Esophagus squamous epithelium (tissue), 5 donors: Measurements from ENCODE around the gene CRELD2. TPM values are rescaled to one million over a fixed set of nuclear protein-coding genes. Genes with fewer than 3 reads are reported as not detected.

Experiments used
- DNase-seq: peaks from one replicate; lab custom pipeline; 2025; lab: John Stamatoyannopoulos, UW
- H3K27ac ChIP-seq, 4 donors: fragments of 200-600 bp; sonication (generic); one replicate each; pipeline ENCODE4 v1.5.1; 2016 to 2019; ENCODE audit warnings: mild to moderate bottlenecking in 1 of 4
- H3K27me3 ChIP-seq, 4 donors: fragments of 200-600 bp; sonication (generic); 1 replicate in 3 of 4; 2 replicates in 1 of 4; pipeline versions ENCODE4 v1.5.1 to v1.6.0; 2017 to 2021; ENCODE audit warnings: antibody characterized with exemption in 1 of 4
- H3K36me3 ChIP-seq, 3 donors: fragments of 200-600 bp; sonication (generic); one replicate each; pipeline ENCODE4 v1.5.1; 2016 to 2019
- H3K4me1 ChIP-seq, 3 donors: fragments of 200-600 bp; sonication (generic); one replicate each; pipeline ENCODE4 v1.5.1; 2017 to 2019
- H3K4me3 ChIP-seq, 4 donors: fragments of 200-600 bp; sonication (generic); 1 replicate in 3 of 4; 2 replicates in 1 of 4; pipeline ENCODE4 v1.5.1; 2016 to 2019; ENCODE audit warnings: mild to moderate bottlenecking in 2 of 4, moderate library complexity in 1 of 4
- H3K9me3 ChIP-seq, 3 donors: fragments of 200-600 bp; sonication (generic); one replicate each; pipeline ENCODE4 v1.5.1; 2016 to 2019
- POLR2A ChIP-seq, 4 donors: fragments of 450-650 bp; IDR thresholded peaks; one replicate each; pipeline ENCODE4 v1.6.1; 2017; ENCODE audit warnings: antibody characterized with exemption in 4 of 4, mild to moderate bottlenecking in 4 of 4, moderate library complexity in 3 of 4
- WGBS, 2 donors: methylation state at CpG; one replicate each; pipeline ENCODE4 v1.1.5; 2018; 5-methylcytosine and 5-hydroxymethylcytosine counted together
- intact Hi-C: fragments of 100-400 bp; cut with DNase I; formaldehyde crosslinking; loops from one replicate; pipeline ENCODE4 v1.15.0; 2022
- total RNA-seq, 4 donors: library from RNA; depleted of rRNA; stranded (reverse); fragments of >200 nt; gene quantifications; one replicate each; pipeline ENCODE4 v1.1.0, GENCODE V29; 2016
- TF ChIP-seq, protein P1 (sequence below), 6 experiments: fragments of 450-650 bp in 4 of 6; fragments of 200-600 bp in 2 of 6; sonication (generic) in 2 of 6; IDR thresholded peaks; one replicate each; pipeline ENCODE4 v1.5.1; 2016 to 2019; ENCODE audit warnings: antibody characterized with exemption in 6 of 6, mild to moderate bottlenecking in 4 of 6, moderate library complexity in 4 of 6
- donor health status: DM: yes; HTN: yes; CAD: no.

CRELD2 gene
- total RNA-seq, 4 donors from 2014 or later, result 22.7 to 45.7 (median 35.5) TPM

DNA sequence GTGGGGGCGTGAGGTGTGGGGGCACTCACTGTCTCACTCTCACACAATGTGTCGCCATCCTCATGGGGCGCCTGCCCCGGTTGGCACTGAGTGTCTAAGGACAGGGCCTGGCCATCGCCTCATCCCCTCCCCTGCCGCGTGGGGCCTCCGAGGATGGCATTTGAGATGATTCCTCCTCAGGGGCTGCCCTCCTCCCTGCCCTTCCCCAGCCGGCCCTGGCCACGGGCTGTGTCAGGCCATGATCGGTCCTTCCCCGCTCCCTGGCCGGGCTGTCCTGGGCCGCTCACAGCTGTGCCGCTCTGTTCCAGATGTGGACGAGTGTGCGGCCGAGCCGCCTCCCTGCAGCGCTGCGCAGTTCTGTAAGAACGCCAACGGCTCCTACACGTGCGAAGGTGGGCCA lies 4.5 kb downstream of the CRELD2 start:
- Histone ChIP-seq H3K27me3 (no peaks in the 10 kb centered on the region), H3K27ac (no peak overlapping the region), H3K4me1 (peaks cover 8 to 21% (median 11%) of the 10 kb centered on the region in 3 donors), H3K36me3 (peaks cover 0 to 55% (median 0%) of the 10 kb centered on the region in 3 donors), H3K9me3 (no peaks in the 10 kb centered on the region), H3K4me3 (no peak overlapping the region)
- DNase-seq, result no peak
- TF ChIP-seq, protein P1, sequence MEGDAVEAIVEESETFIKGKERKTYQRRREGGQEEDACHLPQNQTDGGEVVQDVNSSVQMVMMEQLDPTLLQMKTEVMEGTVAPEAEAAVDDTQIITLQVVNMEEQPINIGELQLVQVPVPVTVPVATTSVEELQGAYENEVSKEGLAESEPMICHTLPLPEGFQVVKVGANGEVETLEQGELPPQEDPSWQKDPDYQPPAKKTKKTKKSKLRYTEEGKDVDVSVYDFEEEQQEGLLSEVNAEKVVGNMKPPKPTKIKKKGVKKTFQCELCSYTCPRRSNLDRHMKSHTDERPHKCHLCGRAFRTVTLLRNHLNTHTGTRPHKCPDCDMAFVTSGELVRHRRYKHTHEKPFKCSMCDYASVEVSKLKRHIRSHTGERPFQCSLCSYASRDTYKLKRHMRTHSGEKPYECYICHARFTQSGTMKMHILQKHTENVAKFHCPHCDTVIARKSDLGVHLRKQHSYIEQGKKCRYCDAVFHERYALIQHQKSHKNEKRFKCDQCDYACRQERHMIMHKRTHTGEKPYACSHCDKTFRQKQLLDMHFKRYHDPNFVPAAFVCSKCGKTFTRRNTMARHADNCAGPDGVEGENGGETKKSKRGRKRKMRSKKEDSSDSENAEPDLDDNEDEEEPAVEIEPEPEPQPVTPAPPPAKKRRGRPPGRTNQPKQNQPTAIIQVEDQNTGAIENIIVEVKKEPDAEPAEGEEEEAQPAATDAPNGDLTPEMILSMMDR (IDR thresholded peaks at IDR 0.05), result no peak
- TF ChIP-seq POLR2A (IDR thresholded peaks at IDR 0.05), result no peak
- WGBS, 2 donors, result 83 to 86% methylated on average over 6 to 12 of the region's 25 CpGs
- intact Hi-C loops, result loop anchor here (10.0 kb wide), 2 partner anchors 158 to 292 kb away; no protein-coding TSS in a partner anchor

DNA sequence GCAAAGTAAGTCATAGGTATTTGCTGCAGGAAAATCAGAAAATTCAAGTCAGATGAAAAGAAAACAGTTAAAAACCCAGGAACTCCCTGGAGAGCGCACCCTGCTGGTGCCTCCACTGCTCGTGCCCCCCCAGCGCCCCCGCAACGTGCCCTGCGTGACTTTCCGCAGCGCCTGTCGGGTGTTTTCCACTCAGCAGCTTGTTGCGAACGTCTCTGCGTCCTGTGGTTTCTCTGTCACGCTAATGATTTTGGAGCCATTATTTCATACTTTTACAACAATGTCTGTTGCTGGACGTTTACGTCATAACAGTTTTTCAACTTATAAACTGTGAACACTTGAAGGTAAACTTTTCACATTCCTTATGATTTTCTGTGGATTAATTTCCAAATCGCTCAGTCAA lies 5.0 kb downstream of the CRELD2 start:
- Histone ChIP-seq H3K27me3 (peaks cover 0 to under 1% (median 0%) of the 10 kb centered on the region in 4 donors), H3K4me1 (peaks cover 8 to 21% (median 11%) of the 10 kb centered on the region in 3 donors), H3K9me3 (no peaks in the 10 kb centered on the region), H3K27ac (no peak overlapping the region), H3K4me3 (no peak overlapping the region), H3K36me3 (peaks cover 0 to 57% (median 0%) of the 10 kb centered on the region in 3 donors)
- no peak for TF ChIP-seq POLR2A (IDR thresholded peaks at IDR 0.05)
- TF ChIP-seq, protein P1 (IDR thresholded peaks at IDR 0.05), result peak in 2 of 6 experiments; percentile 14 to 21
- WGBS, 2 donors, result 63 to 65% methylated on average over 16 of the region's 16 CpGs
- DNase-seq, result no peak
- intact Hi-C loops, result loop anchor here (10.0 kb wide), 2 partner anchors 159 to 291 kb away; no protein-coding TSS in a partner anchor

DNA sequence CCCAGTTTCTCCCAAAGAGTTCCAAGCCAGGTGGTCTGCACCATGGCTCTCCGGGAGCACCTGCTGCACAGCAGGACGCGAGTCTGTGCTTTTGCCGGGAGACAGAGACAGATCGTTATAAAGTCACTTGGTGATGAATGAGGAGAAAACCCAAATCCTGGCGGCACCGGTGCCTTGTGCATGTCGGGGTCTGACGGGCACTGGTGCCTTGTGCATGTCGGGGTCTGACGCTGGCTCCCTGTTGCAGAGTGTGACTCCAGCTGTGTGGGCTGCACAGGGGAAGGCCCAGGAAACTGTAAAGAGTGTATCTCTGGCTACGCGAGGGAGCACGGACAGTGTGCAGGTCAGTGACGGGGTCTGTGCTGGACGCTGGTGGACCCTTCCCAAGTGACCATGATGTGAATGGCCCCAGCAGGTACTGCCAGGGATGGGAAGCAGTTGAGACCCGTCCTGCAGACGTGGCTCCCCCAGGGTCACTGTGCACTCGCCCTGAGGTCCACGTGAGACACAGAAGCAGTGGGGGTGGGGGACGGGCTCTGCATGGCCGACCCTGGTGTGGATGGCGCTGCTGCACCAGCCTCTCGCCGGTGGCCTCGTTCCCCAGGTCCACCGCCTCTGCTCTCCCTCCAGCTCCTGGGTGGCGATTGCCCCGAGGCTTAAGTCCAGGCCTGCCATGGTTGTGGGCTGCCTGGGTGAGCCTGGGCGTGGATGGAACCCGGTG lies 5.8 kb downstream of the CRELD2 start:
- TF ChIP-seq POLR2A (IDR thresholded peaks at IDR 0.05), result no peak
- TF ChIP-seq, protein P1 (IDR thresholded peaks at IDR 0.05), result no peak
- peaks cover 0 to 57% (median 0%) of the 10 kb centered on the region in 3 donors for H3K36me3 ChIP-seq
- no peak for DNase-seq
- no peaks in the 10 kb centered on the region for H3K9me3 ChIP-seq
- H3K27me3 ChIP-seq, result peaks cover 0 to 8% (median 0%) of the 10 kb centered on the region in 4 donors
- H3K27ac ChIP-seq, result no peak overlapping the region
- WGBS, 2 donors, result 86 to 92% methylated on average over 17 to 19 of the region's 31 CpGs
- peaks cover 7 to 21% (median 11%) of the 10 kb centered on the region in 3 donors for H3K4me1 ChIP-seq
- intact Hi-C loops, result loop anchor here (10.0 kb wide), 2 partner anchors 159 to 291 kb away; no protein-coding TSS in a partner anchor
- H3K4me3 ChIP-seq, result no peak overlapping the region

DNA sequence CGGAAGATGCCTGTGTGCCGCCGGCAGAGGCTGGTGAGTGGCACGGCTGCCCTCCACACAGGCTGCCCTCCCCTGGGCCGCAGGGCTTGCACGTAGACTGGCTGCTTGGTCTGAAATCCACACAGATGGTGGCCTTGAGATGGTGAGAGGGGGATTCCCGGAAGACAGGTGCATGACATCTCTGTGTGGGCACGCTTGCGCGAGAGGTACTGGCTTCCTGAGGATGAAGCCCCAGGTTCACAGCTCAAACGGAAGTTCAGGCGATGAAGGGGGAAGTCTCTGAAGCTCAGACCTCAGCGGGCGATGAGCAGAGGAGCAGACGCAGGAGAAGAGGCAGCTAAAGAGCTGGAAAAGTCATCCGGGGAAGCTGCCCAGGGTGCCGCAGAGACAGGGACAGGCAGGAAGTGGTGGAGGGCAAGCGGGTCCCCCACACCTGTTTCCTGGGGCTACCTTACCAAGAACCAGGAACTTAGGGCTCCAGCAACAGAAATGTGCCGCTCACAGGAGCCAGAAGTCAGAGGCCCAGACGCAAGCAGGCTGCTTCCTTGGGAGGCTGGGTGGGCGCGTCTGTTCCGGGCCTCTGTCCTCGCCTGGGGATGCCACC lies 7.2 kb downstream of the CRELD2 start:
- Histone ChIP-seq H3K4me3 (peak overlapping the region in 1 of 4 donors; percentile 16), H3K27ac (peak overlapping the region in 3 of 4 donors; percentile 25 to 44 (median 30)), H3K27me3 (peaks cover 0 to 18% (median 0%) of the 10 kb centered on the region in 4 donors), H3K36me3 (peaks cover 0 to 50% (median 0%) of the 10 kb centered on the region in 3 donors), H3K9me3 (no peaks in the 10 kb centered on the region), H3K4me1 (peaks cover 12 to 27% (median 17%) of the 10 kb centered on the region in 3 donors)
- intact Hi-C loops, result loop anchor here (5.0 to 10.0 kb wide), 3 partner anchors 67 to 289 kb away; no protein-coding TSS in a partner anchor
- DNase-seq, result no peak
- WGBS, 2 donors, result 70 to 77% methylated on average over 13 to 16 of the region's 24 CpGs
- TF ChIP-seq, protein P1 (IDR thresholded peaks at IDR 0.05), result no peak
- peak in 1 of 4 donors; percentile 16 for TF ChIP-seq POLR2A (IDR thresholded peaks at IDR 0.05)
